ENCODE measurements around the gene DIPK1A.
A peak's percentile ranks its signal among the peaks of the same experiment; 100 is the strongest.

DIPK1A gene

DNA sequence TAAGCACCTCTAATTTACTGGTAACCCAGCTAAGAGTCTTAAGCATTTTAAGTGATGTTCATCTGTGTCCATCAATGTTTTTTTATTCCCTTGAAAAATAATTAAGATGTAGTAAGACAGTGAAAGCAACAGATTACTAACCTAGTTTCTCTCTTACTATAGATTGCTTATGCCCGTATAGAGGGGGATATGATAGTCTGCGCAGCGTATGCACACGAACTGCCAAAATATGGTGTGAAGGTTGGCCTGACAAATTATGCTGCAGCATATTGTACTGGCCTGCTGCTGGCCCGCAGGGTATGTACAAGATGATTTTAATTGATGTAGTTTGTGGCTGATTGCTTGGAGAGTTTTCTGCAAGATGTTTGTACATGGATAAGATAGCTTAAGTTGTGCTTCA is 126.6 kb downstream of the DIPK1A start:
- DNase-seq, result no peak

DNA sequence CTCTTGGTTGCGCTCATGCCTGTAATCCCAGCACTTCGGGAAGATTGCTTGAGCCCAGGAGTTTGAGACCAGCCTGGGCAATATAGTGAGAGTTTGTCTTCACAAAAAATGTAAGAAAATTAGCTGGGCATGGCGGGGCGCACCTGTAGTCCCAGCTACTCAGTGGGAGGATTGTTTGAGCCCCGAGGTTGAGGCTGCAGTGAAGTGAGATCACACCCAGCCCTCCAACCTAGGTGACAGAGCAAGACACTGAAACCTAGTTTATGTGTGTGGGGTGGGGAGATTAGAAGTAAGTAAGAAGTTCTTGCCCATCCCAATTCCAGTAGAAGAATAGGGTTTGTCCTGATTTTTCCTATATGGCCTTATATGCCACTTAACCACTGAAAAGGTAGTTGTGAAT is 127.4 kb downstream of the DIPK1A start:
- no peak for DNase-seq

DNA sequence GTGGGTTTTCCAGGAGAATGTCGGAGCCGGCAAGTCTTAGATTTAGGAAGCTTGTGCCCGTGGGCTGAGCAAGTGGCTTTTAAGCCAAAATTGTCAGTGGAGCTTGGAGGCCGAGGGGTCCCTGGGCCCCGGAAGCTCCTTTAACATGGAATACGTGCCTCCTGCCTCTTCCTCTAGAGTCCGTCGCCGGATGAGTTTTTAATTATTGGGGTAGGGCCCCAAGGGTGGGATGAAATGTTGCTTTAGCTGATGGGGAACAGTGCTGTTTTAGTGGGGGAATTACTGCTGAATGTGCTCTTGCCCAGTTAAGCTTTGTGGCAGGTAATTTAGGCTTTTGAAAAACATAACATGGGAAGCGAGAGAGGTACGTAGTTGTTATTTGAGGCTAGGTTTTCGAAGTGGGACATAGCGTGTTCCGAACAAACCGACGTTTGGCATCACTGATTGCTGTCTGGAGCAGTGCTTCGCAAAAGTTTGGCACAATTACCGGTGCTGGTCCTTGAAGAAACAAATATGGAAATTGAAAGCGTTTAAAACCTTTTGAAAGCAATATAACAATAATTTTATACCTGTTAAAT is 128.6 kb downstream of the DIPK1A start:
- no peak for DNase-seq

DNA sequence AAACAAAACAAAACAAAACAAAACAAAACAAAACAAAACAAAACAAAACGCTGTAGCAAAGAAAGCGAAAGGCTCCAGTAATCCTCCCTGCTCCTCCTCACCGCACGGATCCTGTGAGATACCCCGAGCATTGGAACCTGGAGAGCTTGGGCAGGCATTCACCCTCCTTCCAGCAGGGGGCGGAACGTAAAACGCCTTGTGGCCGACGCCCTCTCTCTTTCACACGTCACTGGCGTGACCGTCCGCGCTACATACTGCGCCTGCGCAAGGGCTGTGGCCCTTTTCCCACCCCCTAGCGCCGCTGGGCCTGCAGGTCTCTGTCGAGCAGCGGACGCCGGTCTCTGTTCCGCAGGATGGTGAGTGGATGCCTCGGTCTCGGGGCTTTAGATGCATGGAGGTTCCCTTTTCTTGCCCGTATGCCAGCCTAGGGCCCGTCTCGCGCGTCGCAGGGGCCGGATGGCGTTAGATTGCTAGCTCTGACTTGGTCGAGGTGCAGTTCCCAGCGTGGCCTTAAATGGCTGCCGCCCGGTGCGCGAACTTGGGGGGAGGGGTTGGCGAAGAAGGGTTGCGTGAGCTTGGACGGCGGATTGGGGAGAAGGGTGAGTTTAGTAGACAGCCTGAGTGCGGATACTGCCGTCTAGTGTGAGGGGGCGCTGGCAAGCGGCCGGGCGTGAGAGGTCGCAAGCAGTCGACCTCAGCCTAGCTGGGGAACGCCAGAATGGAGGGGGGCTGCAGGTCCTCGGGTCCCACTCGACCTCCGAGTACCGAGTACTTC is 129.3 kb downstream of the DIPK1A start, which contains the start of gene RPL5:
TSS of gene RPL5 (plus strand) at position 279 of the 775 bp plus-strand sequence. CDS start at position 354, 75 bp downstream.
- DNase-seq, result peak; percentile 91 to 95 (median 92)

DNA sequence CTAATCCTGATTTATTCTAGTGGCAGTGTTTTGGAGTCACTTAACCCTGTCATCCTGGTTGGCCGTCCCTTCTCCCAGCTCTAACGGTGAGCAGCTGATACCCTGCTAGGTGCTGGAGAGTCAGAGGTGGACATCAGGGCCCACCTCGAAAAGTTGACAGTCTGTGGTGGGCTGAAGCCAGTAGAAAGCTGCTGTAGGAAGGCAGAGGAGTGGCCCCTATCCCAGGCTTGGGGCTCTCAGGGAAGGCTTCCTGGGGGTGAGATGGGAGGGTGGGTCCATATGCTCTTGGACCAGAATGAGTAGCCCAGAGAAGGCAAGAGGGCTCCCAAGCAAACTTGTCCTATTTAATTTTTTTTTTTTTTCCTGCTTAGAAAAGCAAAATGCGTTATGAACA is 129.9 kb downstream of the DIPK1A start:
- DNase-seq, result no peak

DNA sequence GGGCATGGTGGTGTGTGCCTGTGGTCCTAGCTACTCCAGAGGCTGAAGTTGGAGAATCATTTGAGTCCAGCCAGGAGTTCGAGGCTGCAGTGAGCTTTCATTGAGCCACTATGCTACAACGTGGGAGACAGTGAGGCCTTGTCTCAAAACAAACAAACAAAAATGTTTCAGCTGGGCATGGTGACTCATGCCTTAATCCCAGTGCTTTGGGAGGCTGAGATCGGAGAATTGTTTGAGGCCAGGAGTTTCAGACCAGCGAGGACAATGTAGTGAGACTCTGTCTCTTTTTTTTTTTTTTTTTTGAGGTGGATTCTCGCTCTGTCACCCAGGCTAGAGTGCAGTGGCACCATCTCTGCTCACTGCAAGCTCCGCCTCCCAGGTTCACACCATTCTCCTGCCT is 134.5 kb downstream of the DIPK1A start:
- DNase-seq, result no peak

DNA sequence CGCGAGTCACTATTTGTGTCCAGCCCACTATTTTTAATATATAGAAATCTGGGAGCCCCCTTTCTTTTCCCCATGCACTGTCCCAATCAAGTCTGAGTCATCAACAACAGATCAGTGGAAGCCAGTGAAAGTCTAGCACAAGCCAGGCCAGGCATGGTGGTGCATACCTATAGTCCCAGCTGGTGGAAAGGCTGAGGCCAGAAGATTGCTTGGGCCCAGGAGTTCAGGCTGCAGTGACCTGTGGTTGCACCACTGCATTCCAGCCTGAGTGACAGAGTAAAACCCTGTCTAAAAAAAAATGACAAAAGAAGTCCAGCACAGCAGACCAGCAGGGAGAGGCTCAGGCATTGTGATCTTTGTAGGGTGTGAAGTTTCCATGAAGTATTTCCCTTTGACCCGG is 138.4 kb downstream of the DIPK1A start:
- DNase-seq, result no peak

DNA sequence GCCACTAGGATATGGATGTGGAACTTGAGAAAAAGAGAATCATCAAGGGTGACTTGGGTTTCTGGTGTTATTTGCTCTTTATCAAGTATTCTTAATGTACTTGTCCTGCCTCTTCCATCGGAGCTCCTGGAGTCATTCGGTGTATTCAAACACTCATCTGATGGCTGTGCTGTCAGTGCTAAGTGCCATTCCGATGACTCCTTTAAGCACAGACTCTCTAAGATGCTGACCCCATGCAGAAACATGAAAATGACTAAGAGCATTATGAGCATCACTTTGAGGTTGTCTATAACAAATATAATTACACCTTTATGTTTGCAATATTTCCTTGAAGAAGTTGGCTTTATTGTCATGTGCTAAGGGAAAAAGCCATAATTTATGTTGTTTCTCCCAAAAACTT is 140.7 kb downstream of the DIPK1A start:
- no peak for DNase-seq

DNA sequence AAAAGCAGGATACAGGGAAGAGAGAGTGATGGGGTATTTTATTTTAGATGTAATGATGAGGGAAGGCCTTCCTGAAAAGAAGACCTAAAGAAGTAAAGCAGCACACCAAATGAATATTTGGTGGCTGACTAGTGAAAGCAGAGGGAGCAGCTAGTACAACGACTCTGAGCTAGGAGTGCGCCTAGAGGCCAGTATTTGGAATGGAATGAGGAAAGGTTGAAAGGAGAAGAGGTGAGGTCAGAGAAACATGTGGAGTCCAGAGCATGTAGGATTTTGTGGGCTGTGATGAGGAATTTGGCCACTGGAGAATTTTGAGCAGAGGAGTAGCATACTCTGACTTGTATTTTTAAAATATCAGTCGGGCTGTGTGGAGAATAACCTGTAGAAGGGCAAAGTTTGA is 141.2 kb downstream of the DIPK1A start:
- DNase-seq, result no peak

DNA sequence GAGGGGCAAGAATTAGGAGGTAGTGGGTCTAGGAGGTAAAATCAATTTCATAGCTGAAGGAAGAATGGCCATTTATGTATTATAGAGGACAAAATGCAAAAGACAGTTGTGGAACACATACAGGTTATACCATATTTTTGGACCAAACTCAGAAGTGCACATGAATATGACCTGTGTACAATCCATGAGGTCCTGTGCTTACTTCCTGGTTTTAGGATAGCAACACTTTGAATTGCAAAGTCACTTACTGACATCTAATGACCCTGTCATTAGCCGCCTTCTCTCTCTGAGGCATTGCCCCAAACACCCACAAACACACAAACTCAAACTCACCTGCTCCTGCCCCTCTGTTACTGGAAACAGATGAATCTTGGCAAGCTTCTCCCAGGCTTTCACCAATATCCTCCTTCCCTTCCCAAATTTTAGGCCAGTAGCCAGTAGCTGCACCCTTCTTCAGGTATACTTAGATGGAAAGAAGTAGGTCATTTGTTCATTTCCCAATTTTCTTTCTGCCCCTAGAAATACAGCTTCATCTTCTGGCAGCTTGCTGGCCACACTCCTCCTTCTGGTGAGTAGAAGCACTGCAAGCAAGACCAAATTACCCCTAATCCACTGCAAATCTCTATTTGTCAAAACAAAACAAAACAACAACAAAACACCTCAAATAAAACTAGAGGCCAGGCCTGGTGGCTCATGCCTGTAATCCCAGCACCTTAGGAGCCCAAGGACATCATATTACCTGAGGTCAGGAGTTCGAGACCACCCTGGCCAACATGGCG is 143.1 kb downstream of the DIPK1A start:
- DNase-seq, result no peak

DNA sequence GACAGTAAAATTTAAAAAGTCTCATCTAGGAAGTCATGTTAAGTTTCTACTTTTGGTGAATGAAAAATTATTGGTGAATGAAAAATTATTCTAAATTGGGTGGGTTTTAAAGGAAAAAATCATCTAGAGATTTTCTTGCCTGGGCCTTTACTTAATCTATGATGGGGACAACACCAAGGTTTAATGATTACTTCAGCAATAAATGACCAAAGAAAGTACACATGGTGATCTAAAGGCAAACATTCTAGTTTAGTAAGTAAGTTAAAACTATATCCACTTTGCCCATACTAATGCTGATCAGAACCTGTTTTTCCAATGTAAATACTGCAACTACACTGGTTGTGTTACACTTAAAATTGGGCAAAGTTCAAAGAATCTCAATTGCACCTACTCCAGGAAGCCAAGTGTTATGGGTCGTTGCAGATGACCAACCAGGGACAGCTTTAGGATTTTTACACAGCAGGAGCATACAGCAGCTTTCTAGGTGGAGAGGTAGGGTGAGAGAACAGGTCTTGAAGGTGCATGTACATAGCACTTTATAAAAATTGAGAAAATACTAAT is 144.0 kb downstream of the DIPK1A start:
- DNase-seq, result no peak

DNA sequence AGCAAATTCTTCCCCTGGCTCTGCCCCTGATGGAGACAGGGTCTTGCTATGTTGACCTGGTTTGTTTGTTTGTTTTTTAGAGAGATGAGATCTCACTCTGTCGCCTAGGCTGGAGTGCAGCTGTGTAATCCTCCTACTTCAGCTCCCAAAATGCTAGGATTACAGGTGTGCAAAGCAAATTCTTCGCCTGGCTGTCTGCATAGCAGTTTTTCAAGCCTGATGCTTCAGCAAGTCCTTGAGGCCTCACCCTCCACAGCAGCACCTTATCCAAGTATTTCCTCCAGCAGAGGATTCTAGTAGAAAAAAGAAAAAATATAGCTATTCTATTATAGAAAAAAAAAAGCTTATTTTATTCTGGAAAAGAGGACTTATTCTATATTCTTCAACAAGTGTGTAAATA is 144.5 kb downstream of the DIPK1A start:
- DNase-seq, result no peak

DNA sequence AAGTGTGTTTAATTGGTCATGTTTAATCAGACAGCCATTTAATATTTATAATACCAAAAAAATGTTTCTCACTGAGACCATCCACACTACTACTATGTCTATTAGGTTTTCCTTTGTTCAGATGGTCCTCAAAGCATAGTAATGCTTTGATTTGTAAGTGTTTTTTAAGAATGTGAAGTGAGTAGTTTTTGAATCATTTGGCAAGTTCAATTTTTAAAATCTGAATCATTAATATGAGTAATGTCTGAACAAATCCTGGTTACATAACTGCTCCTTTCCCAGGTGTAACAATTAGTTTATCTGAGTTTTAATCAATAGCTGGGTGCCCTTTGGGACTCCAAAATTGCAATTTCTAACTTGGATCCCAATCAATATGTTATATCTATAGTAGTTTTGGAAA is 152.9 kb downstream of the DIPK1A start:
- no peak for DNase-seq

DNA sequence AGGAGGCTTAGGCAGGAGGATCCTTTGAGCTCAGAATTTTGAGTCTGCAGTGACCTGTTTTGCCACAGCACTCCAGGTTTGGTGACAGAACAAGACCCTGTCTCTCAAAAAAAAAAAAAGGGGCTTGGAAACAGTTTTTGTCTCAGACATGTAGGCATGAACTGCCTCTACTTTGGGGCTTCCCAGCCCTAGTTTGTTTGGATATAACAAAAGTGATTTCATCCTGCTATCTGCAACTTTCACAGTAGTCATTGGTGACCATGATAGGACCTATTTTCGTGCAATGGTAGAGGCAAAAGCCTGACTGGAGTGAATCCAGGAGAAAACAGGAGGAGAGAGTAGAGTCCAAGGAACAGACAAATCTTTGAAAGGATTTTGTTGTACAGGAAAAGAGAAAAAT is 156.0 kb downstream of the DIPK1A start:
- DNase-seq, result no peak

DNA sequence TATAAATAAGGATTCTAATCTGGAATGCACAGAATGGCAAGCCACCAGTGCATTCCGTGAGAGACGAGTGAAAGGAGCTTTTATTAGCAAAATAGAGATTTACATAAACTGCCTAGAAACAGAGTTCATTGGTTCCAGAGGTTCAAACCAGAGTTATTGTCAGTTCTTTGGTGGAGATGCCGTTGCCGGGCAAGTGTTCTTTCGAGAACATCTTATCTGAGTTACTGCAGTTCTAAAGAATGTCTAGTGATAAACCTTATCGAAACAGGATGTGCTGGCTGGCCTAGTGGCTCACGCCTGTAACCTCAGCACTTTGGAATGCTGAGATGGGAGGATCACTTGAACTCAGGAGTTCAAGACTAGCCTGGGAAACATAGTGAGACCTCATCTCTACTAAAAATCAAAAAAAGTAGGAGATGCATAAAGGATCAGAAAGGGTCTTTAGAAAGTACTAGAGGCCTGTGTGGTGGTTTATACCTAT is 156.5 kb downstream of the DIPK1A start:
- no peak for DNase-seq

DNA sequence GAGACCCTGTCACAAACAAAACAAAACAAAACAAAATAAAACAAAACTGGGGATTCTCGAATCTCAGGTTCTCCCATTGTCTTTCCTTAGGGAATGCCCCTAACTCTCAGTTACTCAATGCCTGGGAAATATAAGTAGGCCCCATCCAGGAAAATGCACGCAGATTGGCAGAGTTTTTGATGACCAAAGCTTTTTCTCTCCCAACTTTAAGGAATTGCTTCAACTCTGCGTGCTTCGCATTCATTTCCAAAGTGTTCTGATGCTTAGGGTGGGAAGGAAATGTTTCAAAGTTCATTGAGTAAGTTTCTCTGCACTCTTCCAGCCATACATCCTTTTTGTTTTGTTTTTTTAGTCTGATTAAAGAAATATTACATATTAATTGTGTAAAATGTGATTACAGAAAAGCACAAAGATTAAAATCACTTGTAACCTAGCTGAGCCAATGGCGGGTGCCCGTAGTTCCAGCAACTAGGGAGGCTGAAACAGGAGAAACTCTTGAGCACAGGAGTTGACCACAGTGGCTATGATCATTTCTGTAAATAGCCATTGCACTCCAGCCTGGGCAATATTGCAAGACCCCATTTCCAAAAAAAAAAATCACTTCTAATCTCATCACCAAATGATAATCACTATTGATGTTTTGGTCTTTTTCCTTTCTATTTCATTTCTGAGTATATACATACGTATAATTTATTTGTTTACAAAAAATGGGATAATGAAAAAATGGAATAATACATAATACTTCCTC is 157.9 kb downstream of the DIPK1A start:
- DNase-seq, result no peak

DNA sequence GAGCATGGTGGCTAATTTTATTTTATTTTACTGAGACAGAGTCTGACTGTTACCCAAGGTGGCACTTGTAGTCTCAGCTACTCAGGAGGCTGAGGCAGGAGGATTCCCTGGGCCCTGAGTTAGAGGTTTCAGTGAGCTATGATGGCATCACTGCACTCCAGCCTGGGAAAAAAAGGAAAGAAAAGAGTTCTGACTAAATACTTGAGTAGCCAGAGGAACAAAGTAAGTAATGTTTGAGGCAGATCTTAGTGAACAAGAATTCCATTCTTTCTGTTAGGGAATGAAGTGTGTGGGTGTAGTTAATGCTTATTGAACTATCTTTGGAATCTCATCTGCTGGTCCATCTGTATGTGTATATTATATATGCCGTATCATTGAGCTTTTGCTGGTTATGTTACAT is 163.3 kb downstream of the DIPK1A start:
- no peak for DNase-seq

DNA sequence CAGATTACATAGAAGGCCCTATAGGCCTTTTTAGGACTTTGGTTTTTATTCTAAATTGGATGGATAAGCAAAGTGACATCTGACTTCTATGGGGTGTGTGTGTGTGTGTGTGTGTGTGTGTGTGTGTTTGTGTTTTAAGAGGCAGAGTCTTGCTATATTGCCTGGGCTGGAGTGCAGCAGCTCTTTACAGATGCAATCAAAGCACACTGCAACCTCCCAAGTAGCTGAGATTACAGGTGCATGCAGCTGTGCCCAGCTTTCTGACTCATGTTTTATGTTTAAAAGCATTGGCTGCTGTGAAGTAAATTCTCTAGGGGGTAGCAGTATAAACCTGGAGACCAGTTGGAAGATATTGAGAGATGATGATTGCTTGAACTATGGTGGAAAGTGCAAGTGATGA is 164.0 kb downstream of the DIPK1A start:
- no peak for DNase-seq

DNA sequence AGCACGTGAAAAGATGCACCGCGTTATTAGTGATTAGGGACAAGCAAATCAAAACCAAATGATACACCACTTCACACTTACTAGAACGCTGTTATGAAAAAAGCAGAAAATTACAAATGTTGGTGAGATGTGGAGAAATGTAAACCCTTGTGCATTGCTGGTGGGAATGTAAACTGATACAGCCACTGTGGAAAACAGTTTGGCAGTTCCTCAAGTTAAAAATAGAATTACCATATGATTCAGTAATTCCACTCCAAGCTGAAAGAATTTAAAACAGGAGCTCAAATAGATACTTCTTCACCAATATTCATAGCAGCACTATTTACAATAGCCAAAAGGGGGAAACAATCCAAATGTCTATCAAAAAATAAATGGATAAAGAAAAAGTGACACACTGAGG is 166.1 kb downstream of the DIPK1A start:
- no peak for DNase-seq

DNA sequence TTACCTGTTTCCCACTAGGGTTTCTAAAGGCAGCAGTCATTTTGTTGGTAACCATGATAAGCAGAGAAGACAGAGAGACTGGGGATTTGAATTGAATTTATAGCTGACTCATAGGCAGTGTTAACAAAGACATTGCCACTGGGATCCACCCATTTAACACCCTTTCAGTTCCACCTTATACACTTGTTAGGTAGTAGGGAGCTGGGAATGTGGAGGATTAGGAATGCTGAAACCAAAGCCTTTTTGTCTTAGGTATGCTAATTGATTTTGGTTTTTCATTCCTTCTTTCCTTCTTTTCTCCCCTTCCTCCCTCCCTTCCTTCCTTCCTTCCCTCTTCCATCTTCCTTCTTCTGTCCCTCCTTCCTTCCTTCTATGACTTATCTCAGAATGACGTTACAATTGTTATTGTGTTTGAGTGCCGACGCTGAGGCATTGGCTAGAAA is 168.9 kb downstream of the DIPK1A start:
- DNase-seq, result no peak
